GM12878 (cell line): ENCODE results near the gene EYS. TPM values are rescaled to one million over a fixed set of nuclear protein-coding genes. Genes with fewer than 3 reads are reported as not detected.

Experiments
- BACH1 ChIP-seq: fragments of 450-650 bp; IDR thresholded peaks from 2 replicates; pipeline ENCODE4 v1.6.1; 2017; ENCODE audit warnings: mild to moderate bottlenecking, borderline replicate concordance
- EP300 ChIP-seq, 2 experiments: fragments of 150-350 bp in 1 of 2; IDR thresholded peaks; 2 replicates each; pipeline ENCODE4 v1.6.1; 2011 to 2012; ENCODE audit warnings: low read depth in 2 of 2, low read length in 2 of 2, borderline replicate concordance in 1 of 2, improper control_type of control experiment in 1 of 2, inconsistent platforms in 1 of 2; ENCODE audit not compliant: control insufficient read depth in 1 of 2
- IRF4 ChIP-seq: IDR thresholded peaks from 2 replicates; pipeline ENCODE4 v1.6.1; 2011; ENCODE audit warnings: low read depth, low read length
- MTA3 ChIP-seq: IDR thresholded peaks from 2 replicates; pipeline ENCODE4 v1.6.1; 2012; ENCODE audit warnings: low read length, inconsistent platforms, borderline replicate concordance
- PBX3 ChIP-seq: IDR thresholded peaks from 2 replicates; pipeline ENCODE4 v1.6.1; 2011; ENCODE audit warnings: mild to moderate bottlenecking, low read depth, low read length, moderate library complexity; ENCODE audit not compliant: insufficient replicate concordance
- PRDM15 ChIP-seq: fragments of 450-650 bp; formaldehyde crosslinking; IDR thresholded peaks from 2 replicates; pipeline ENCODE4 v1.4.0; 2020; ENCODE audit warnings: mild to moderate bottlenecking, moderate library complexity
- SIN3A ChIP-seq: IDR thresholded peaks from 2 replicates; pipeline ENCODE4 v1.6.1; 2012; ENCODE audit warnings: low read depth, low read length, improper control_type of control experiment
- TCF3 ChIP-seq: IDR thresholded peaks from 2 replicates; pipeline ENCODE4 v1.6.1; 2012; ENCODE audit warnings: low read depth, mild to moderate bottlenecking, low read length, borderline replicate concordance; ENCODE audit not compliant: insufficient read depth
- ZNF592 ChIP-seq: fragments of 450-650 bp; IDR thresholded peaks from 2 replicates; pipeline ENCODE4 v1.6.1; 2017; ENCODE audit warnings: mild to moderate bottlenecking, moderate library complexity
- polyA plus RNA-seq, 11 experiments: library from polyadenylated mRNA; depleted of rRNA in 4 of 11; unstranded in 6 of 11; stranded (reverse) in 5 of 11; fragments of >200 nt; fragmentation: Nextera tagmentation in 4 of 11; fragmentation: Illumina TruSeq in 1 of 11; extraction: Ambion mirVana in 4 of 11; extraction: Trizol in 1 of 11; gene quantifications; 1 replicate in 1 of 11; 2 replicates in 10 of 11; pipeline versions ENCODE4 v1.2.1 to v1.2.3, GENCODE V29; 2011 to 2016; ENCODE audit warnings: inconsistent platforms in 2 of 11, missing spikeins in 2 of 11, low read depth in 1 of 11
- total RNA-seq, 4 experiments: library from RNA; depleted of rRNA in 3 of 4; stranded (reverse); fragments of >200 nt in 3 of 4; fragmentation: Illumina TruSeq in 1 of 4; extraction: Trizol in 1 of 4; gene quantifications; 2 replicates each; pipeline versions ENCODE4 v1.2.1 to v1.2.3, GENCODE V29; 2013 to 2021

EYS gene
- total and polyA plus RNA-seq, 10 of the 15 experiments (the other 5 are each of a cell fraction or from before 2014, with no cell fraction given) = under 0.01 to 0.14 (median 0.02) TPM; not detected in 1

GRCh38 chr6:64258752-64259151, 1448.3 kb downstream of the EYS start (continued):
- TF ChIP-seq ZNF592 (no peak), EP300 (IDR thresholded peaks at IDR 0.05; ENCODE audit: borderline replicate concordance in 1 of 2, control insufficient read depth in 1 of 2, low read depth in 2 of 2, low read length in 2 of 2) (no peak), PRDM15 (CRISPR knock-in tag) (no peak), TCF3 (no peak), SIN3A (no peak), PBX3 (no peak), MTA3 (no peak), BACH1 (no peak), IRF4 (no peak)
